SK-N-SH (cell line): ENCODE results near the gene GALT.

Source experiments
- ELF1 ChIP-seq: IDR thresholded peaks from 2 replicates; pipeline ENCODE4 v1.4.0; 2012
- EP300 ChIP-seq, 2 experiments: IDR thresholded peaks; 2 replicates each; pipeline versions ENCODE4 v1.4.0 to v1.6.1; 2012; ENCODE audit warnings: borderline replicate concordance in 1 of 2, low read depth in 1 of 2, low read length in 1 of 2
- FOXJ3 ChIP-seq: sonication (generic); formaldehyde crosslinking; IDR thresholded peaks from 2 replicates; pipeline ENCODE4 v1.5.1; 2020; ENCODE audit warnings: mild to moderate bottlenecking, missing genetic modification reagents
- IRF3 ChIP-seq: fragments of 150-350 bp; IDR thresholded peaks from 2 replicates; pipeline ENCODE4 v1.6.1; 2016; ENCODE audit warnings: mild to moderate bottlenecking, low read depth, low read length
- MEF2A ChIP-seq: IDR thresholded peaks from 2 replicates; pipeline ENCODE4 v1.4.0; 2012; ENCODE audit warnings: low read depth, borderline replicate concordance
- POLR2AphosphoS5 ChIP-seq: IDR thresholded peaks from 2 replicates; pipeline ENCODE4 v1.6.1; 2012; ENCODE audit warnings: low read depth, low read length
- RAD21 ChIP-seq: IDR thresholded peaks from 2 replicates; pipeline ENCODE4 v1.6.1; 2012; ENCODE audit warnings: mild to moderate bottlenecking, low read length
- REST ChIP-seq: IDR thresholded peaks from 2 replicates; pipeline ENCODE4 v1.6.1; 2012; ENCODE audit warnings: mild to moderate bottlenecking, low read depth, low read length, moderate library complexity
- RXRA ChIP-seq: IDR thresholded peaks from 2 replicates; pipeline ENCODE4 v1.4.0; 2012; ENCODE audit warnings: low read depth, mild to moderate bottlenecking, borderline replicate concordance
- TAF1 ChIP-seq: IDR thresholded peaks from 2 replicates; pipeline ENCODE4 v1.6.1; 2012; ENCODE audit warnings: low read depth, mild to moderate bottlenecking, low read length, moderate library complexity, borderline replicate concordance
- USF1 ChIP-seq: IDR thresholded peaks from 2 replicates; pipeline ENCODE4 v1.4.0; 2012; ENCODE audit warnings: low read depth, borderline replicate concordance
- USF2 ChIP-seq: fragments of 150-350 bp; IDR thresholded peaks from 2 replicates; pipeline ENCODE4 v1.6.1; 2017; ENCODE audit warnings: antibody characterized with exemption, low read length, low read depth, borderline replicate concordance
- TF ChIP-seq, protein P1 (sequence below): fragments of 200-600 bp; sonication (generic); IDR thresholded peaks from 2 replicates; pipeline ENCODE4 v1.6.1; 2017; ENCODE audit warnings: antibody characterized with exemption, mild to moderate bottlenecking, moderate library complexity
- TF ChIP-seq, protein P2 (sequence below): IDR thresholded peaks from 2 replicates; pipeline ENCODE4 v1.4.0; 2012; ENCODE audit warnings: low read depth

- TF ChIP-seq RAD21: no peak
- TF ChIP-seq, protein P1, sequence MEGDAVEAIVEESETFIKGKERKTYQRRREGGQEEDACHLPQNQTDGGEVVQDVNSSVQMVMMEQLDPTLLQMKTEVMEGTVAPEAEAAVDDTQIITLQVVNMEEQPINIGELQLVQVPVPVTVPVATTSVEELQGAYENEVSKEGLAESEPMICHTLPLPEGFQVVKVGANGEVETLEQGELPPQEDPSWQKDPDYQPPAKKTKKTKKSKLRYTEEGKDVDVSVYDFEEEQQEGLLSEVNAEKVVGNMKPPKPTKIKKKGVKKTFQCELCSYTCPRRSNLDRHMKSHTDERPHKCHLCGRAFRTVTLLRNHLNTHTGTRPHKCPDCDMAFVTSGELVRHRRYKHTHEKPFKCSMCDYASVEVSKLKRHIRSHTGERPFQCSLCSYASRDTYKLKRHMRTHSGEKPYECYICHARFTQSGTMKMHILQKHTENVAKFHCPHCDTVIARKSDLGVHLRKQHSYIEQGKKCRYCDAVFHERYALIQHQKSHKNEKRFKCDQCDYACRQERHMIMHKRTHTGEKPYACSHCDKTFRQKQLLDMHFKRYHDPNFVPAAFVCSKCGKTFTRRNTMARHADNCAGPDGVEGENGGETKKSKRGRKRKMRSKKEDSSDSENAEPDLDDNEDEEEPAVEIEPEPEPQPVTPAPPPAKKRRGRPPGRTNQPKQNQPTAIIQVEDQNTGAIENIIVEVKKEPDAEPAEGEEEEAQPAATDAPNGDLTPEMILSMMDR: no peak
- TF ChIP-seq EP300 (IDR thresholded peaks at IDR 0.05; ENCODE audit: borderline replicate concordance in 1 of 2, low read depth in 1 of 2, low read length in 1 of 2): no peak
- TF ChIP-seq TAF1: no peak
- TF ChIP-seq USF1: no peak
- no peak for TF ChIP-seq POLR2AphosphoS5
- no peak for TF ChIP-seq REST
- no peak for TF ChIP-seq FOXJ3
- TF ChIP-seq USF2: no peak
- TF ChIP-seq MEF2A: no peak
- TF ChIP-seq, protein P2, sequence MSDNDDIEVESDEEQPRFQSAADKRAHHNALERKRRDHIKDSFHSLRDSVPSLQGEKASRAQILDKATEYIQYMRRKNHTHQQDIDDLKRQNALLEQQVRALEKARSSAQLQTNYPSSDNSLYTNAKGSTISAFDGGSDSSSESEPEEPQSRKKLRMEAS: no peak
- no peak for TF ChIP-seq IRF3
- no peak for TF ChIP-seq RXRA
- TF ChIP-seq ELF1: no peak
These were observed 1.2 kb downstream of the GALT start for GRCh38 chr9:34647651-34648050.
